HEK293T (cell line): ENCODE data around the gene KRT83.

Experiments
- CTBP1 ChIP-seq: fragments of 450-650 bp; IDR thresholded peaks from 2 replicates; pipeline ENCODE4 v1.6.1; 2016; ENCODE audit warnings: borderline replicate concordance
- NFRKB ChIP-seq: fragments of 450-650 bp; IDR thresholded peaks from 2 replicates; pipeline ENCODE4 v1.6.1; 2016; ENCODE audit warnings: mild to moderate bottlenecking, moderate library complexity
- SP1 ChIP-seq: fragments of 450-650 bp; IDR thresholded peaks from 2 replicates; pipeline ENCODE4 v1.6.1; 2017
- SUZ12 ChIP-seq: fragments of 450-650 bp; IDR thresholded peaks from 2 replicates; pipeline ENCODE4 v1.6.1; 2016; ENCODE audit warnings: mild to moderate bottlenecking
- TF ChIP-seq, protein P1 (sequence below): fragments of 450-650 bp; IDR thresholded peaks from 2 replicates; pipeline ENCODE4 v1.6.1; 2016

- TF ChIP-seq CTBP1 (no peak), NFRKB (no peak), SUZ12 (no peak), SP1 (no peak)
- TF ChIP-seq, protein P1, sequence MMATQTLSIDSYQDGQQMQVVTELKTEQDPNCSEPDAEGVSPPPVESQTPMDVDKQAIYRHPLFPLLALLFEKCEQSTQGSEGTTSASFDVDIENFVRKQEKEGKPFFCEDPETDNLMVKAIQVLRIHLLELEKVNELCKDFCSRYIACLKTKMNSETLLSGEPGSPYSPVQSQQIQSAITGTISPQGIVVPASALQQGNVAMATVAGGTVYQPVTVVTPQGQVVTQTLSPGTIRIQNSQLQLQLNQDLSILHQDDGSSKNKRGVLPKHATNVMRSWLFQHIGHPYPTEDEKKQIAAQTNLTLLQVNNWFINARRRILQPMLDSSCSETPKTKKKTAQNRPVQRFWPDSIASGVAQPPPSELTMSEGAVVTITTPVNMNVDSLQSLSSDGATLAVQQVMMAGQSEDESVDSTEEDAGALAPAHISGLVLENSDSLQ = no peak
Observed at GRCh38 chr12:52279422-52280318, 41.5 kb downstream of the KRT83 start.
